HCT116 (cell line): ENCODE data around the gene CHMP1B.

Source experiments
- FOSL1 ChIP-seq: IDR thresholded peaks from 2 replicates; pipeline ENCODE4 v1.6.1; 2012; ENCODE audit warnings: low read depth
- POLR2AphosphoS5 ChIP-seq: IDR thresholded peaks from 2 replicates; pipeline ENCODE4 v1.6.1; 2011; ENCODE audit warnings: mild to moderate bottlenecking, low read depth, low read length, moderate library complexity
- RAD21 ChIP-seq: IDR thresholded peaks from 2 replicates; pipeline ENCODE4 v1.6.1; 2012; ENCODE audit warnings: low read depth, mild to moderate bottlenecking
- SP1 ChIP-seq: IDR thresholded peaks from 2 replicates; pipeline ENCODE4 v1.6.1; 2012; ENCODE audit warnings: low read depth
- TF ChIP-seq, protein P1 (sequence below), 3 experiments: fragments of 200-600 bp in 1 of 3; sonication (generic) in 1 of 3; IDR thresholded peaks in 2 of 3; conservative IDR thresholded peaks in 1 of 3; 2 replicates each; pipeline ENCODE4 v1.5.1; 2012 to 2017; ENCODE audit warnings: low read depth in 2 of 3, low read length in 2 of 3, antibody characterized with exemption in 1 of 3, borderline replicate concordance in 1 of 3, control low read depth in 1 of 3, mild to moderate bottlenecking in 1 of 3, mixed read lengths in 1 of 3, mixed run types in 1 of 3, moderate library complexity in 1 of 3; ENCODE audit not compliant: insufficient read depth in 1 of 3

DNA sequence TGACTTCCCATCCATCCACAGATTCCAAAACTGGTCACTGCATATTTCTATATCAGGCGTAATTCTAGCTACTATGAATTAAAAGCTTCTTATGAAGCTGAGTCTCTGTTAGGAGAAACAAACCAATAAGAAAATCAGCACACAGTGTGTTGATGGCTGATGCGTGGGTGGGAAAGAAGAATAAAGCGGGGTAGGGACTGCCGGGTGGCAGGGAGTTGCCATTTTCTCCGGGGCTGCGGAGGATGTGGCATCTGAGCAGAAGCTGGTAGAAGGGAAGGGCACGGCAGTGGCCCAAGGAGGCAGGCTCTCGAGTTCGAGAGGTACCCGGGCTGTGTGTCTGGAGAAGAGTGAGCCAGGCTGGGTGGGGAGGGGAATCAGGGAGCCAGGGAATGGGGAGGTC is 48.6 kb upstream of the CHMP1B start:
- TF ChIP-seq, protein P1, sequence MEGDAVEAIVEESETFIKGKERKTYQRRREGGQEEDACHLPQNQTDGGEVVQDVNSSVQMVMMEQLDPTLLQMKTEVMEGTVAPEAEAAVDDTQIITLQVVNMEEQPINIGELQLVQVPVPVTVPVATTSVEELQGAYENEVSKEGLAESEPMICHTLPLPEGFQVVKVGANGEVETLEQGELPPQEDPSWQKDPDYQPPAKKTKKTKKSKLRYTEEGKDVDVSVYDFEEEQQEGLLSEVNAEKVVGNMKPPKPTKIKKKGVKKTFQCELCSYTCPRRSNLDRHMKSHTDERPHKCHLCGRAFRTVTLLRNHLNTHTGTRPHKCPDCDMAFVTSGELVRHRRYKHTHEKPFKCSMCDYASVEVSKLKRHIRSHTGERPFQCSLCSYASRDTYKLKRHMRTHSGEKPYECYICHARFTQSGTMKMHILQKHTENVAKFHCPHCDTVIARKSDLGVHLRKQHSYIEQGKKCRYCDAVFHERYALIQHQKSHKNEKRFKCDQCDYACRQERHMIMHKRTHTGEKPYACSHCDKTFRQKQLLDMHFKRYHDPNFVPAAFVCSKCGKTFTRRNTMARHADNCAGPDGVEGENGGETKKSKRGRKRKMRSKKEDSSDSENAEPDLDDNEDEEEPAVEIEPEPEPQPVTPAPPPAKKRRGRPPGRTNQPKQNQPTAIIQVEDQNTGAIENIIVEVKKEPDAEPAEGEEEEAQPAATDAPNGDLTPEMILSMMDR (IDR thresholded peaks at IDR 0.05 in 2 of 3, conservative IDR thresholded peaks at IDR 0.05 in 1 of 3; ENCODE audit: borderline replicate concordance in 1 of 3, insufficient read depth in 1 of 3, low read depth in 2 of 3, low read length in 2 of 3): no peak
- TF ChIP-seq SP1 (no peak), POLR2AphosphoS5 (no peak), FOSL1 (no peak), RAD21 (no peak)
